SK-MEL-5 (cell line): ENCODE measurements around the gene MTA3. TPM values are rescaled to one million over a fixed set of nuclear protein-coding genes. Genes with fewer than 3 reads are reported as not detected.

ENCODE experiments used
- DNase-seq: peaks from one replicate; pipeline ENCODE4 v3.0.0-alpha.2; 2016; ENCODE audit warnings: low read depth, low spot score
- in situ Hi-C: cut with HindIII; loops from 2 replicates; pipeline ENCODE4 v1.10.0; 2016; ENCODE audit warnings: low sequenced_read_pairs, high pct_unique_total_duplicates, low pct_unique_long_range_greater_than_20kb
- total RNA-seq: library from RNA; depleted of rRNA; stranded (reverse); fragments of >200 nt; shearing (Covaris generic); gene quantifications from 2 replicates; pipeline ENCODE4 v1.2.3, GENCODE V29; 2014

Gene MTA3
- total RNA-seq, 1 experiment from 2014 or later = 38.9 TPM

GRCh38 chr2:42762155-42762554 lies 193.7 kb downstream of the MTA3 start:
- DNase-seq = no peak
- in situ Hi-C loops = no loop called here

GRCh38 chr2:42762823-42763804 lies 194.7 kb downstream of the MTA3 start:
- in situ Hi-C loops = no loop called here
- no peak for DNase-seq

GRCh38 chr2:42764096-42764495 lies 195.7 kb downstream of the MTA3 start, which contains the start of gene OXER1:
OXER1 (minus strand) TSS chr2:42764135; CDS start chr2:42764062, 73 bp downstream.
- in situ Hi-C loops = no loop called here
- DNase-seq = no peak

GRCh38 chr2:42764901-42765300 lies 196.5 kb downstream of the MTA3 start:
- in situ Hi-C loops = no loop called here
- no peak for DNase-seq

- DNase-seq = no peak
- in situ Hi-C loops = no loop called here
These were observed 197.3 kb downstream of the MTA3 start for GRCh38 chr2:42765686-42766085.

- no peak for DNase-seq
- in situ Hi-C loops = no loop called here
These were observed 198.9 kb downstream of the MTA3 start for GRCh38 chr2:42767080-42767898.

GRCh38 chr2:42767899-42768705 lies 199.7 kb downstream of the MTA3 start:
- DNase-seq = no peak
- in situ Hi-C loops = no loop called here

- no peak for DNase-seq
- in situ Hi-C loops = no loop called here
These were observed 200.3 kb downstream of the MTA3 start for GRCh38 chr2:42768706-42769256.

GRCh38 chr2:42769583-42770287 lies 201.3 kb downstream of the MTA3 start:
- DNase-seq = no peak
- in situ Hi-C loops = no loop called here

GRCh38 chr2:42770288-42771131 lies 202.1 kb downstream of the MTA3 start:
- in situ Hi-C loops = no loop called here

GRCh38 chr2:42771546-42772153 lies 203.2 kb downstream of the MTA3 start:
- in situ Hi-C loops = no loop called here
- no peak for DNase-seq

More at GRCh38 chr2:42770288-42771131, 202.1 kb downstream of the MTA3 start:
- peak; percentile 87 for DNase-seq

GRCh38 chr2:42775186-42775585 lies 206.8 kb downstream of the MTA3 start:
- DNase-seq = no peak
- in situ Hi-C loops = no loop called here

GRCh38 chr2:42775810-42776209 lies 207.4 kb downstream of the MTA3 start:
- in situ Hi-C loops = no loop called here
- no peak for DNase-seq

GRCh38 chr2:42777883-42778805 lies 209.7 kb downstream of the MTA3 start:
- DNase-seq = no peak
- in situ Hi-C loops = no loop called here

GRCh38 chr2:42781181-42781580 lies 212.7 kb downstream of the MTA3 start:
- no peak for DNase-seq
- in situ Hi-C loops = no loop called here
